Measurements from ENCODE around the gene TMEM106B.

Gene TMEM106B

DNA sequence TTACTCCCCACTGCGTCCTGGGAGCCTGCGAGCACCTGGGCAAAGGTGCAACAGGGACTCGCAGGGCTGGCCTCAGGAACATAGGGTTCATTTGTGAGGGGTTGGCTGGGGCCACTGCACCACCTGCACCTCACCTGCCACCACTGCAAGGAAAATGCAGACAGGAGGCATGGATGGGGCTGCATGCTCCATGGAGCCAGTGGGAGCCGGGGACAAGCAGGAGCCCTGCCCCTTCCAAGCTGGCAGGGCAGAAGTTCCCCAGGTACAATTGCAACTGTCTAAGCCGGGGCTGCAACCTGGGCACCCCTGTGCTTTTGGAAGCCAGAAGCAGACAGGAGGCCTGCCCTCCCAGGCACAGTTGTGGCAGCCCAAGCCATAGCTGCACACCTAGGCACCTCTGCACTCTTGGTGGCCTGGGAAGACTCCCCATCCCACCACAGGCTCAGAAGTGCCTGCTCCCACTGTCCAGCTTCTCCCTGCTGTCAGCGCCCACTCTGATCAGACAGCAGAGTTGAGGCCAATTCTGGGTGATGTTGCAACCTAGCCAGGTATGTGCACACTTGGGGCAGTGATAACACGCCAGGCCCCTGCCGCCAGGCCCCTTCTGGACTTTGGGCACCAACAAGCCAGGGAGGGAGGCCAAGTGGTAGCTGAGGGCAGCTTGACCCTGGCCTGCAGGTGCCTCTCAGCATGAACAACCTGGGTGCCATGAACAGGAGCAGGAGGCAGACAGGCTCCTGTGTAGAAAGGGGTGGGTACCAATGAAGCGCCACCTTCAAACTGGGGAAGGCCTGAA, 58.2 kb downstream of the TMEM106B start:
- H3K4me3 ChIP-seq (ENCODE audit: low read depth, low read length): no peak overlapping the region
- TF ChIP-seq, protein P1, sequence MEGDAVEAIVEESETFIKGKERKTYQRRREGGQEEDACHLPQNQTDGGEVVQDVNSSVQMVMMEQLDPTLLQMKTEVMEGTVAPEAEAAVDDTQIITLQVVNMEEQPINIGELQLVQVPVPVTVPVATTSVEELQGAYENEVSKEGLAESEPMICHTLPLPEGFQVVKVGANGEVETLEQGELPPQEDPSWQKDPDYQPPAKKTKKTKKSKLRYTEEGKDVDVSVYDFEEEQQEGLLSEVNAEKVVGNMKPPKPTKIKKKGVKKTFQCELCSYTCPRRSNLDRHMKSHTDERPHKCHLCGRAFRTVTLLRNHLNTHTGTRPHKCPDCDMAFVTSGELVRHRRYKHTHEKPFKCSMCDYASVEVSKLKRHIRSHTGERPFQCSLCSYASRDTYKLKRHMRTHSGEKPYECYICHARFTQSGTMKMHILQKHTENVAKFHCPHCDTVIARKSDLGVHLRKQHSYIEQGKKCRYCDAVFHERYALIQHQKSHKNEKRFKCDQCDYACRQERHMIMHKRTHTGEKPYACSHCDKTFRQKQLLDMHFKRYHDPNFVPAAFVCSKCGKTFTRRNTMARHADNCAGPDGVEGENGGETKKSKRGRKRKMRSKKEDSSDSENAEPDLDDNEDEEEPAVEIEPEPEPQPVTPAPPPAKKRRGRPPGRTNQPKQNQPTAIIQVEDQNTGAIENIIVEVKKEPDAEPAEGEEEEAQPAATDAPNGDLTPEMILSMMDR (IDR thresholded peaks at IDR 0.05; ENCODE audit: low read depth, low read length): no peak

- TF ChIP-seq, protein P1 (IDR thresholded peaks at IDR 0.05; ENCODE audit: low read depth, low read length): no peak
- no peak overlapping the region for H3K4me3 ChIP-seq (ENCODE audit: low read depth, low read length)
Measured at GRCh38 chr7:12281038-12281437, 69.9 kb downstream of the TMEM106B start.

GRCh38 chr7:12287901-12288300, 76.8 kb downstream of the TMEM106B start:
- H3K4me3 ChIP-seq (ENCODE audit: low read depth, low read length): no peak overlapping the region

GRCh38 chr7:12289996-12290395, 78.9 kb downstream of the TMEM106B start:
- TF ChIP-seq, protein P1 (IDR thresholded peaks at IDR 0.05; ENCODE audit: low read depth, low read length): no peak
- H3K4me3 ChIP-seq (ENCODE audit: low read depth, low read length): no peak overlapping the region

More at GRCh38 chr7:12287901-12288300, 76.8 kb downstream of the TMEM106B start:
- TF ChIP-seq, protein P1 (IDR thresholded peaks at IDR 0.05; ENCODE audit: low read depth, low read length): no peak

DNA sequence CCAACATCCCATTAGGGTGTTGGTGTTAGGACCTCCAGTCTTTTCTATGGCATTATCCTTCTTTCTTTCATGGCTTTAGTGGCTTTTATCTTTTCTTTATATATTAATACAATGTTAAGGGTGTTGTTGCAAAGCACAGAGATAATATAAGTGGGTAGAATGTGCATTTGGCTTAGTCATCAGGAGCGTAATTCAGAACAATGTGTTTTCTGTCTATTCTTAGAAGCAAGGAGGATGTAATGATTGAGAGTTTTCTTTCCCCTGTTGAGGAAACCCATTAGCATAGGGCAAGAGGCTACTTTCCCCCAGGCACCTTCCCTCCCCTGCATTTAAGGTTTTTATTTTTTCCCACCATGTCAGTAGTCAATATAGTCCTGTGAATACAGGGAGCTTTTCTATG, 79.7 kb downstream of the TMEM106B start:
- TF ChIP-seq, protein P1 (IDR thresholded peaks at IDR 0.05; ENCODE audit: low read depth, low read length): no peak
- no peak overlapping the region for H3K4me3 ChIP-seq (ENCODE audit: low read depth, low read length)

DNA sequence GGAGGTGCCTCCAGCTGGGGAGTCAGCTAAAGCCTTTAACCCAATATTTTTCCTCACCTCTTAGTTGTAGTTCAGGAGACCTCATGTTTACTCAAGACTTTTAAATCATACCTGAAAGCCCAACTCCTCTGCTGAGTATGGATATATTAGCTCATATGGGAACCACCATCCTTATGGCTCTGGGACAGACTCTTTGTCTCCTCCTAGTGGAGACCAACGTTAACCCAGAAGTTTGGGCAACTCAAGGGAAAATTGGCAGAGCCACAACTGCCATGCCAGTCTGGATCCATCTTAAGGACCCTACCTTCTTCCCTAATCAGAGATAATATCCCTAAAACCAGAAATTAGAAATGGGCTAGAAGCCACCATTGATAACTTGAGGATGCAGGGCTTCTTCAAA, 80.8 kb downstream of the TMEM106B start:
- TF ChIP-seq, protein P1 (IDR thresholded peaks at IDR 0.05; ENCODE audit: low read depth, low read length): no peak
- H3K4me3 ChIP-seq (ENCODE audit: low read depth, low read length): no peak overlapping the region
